IMR-90 (cell line): ENCODE data around the gene ARHGAP10.

ENCODE experiments used
- CEBPB ChIP-seq: IDR thresholded peaks from 2 replicates; pipeline ENCODE4 v1.6.1; 2012; ENCODE audit warnings: low read depth, low read length, improper control_type of control experiment
- CHD1 ChIP-seq: IDR thresholded peaks from 2 replicates; pipeline ENCODE4 v1.6.1; 2012; ENCODE audit warnings: low read depth, low read length, improper control_type of control experiment
- CTCF ChIP-seq: conservative IDR thresholded peaks from 2 replicates; pipeline ENCODE4 v1.5.1; 2012; ENCODE audit warnings: mild to moderate bottlenecking, low read depth, low read length, improper control_type of control experiment
- POLR2A ChIP-seq: IDR thresholded peaks from 2 replicates; pipeline ENCODE4 v1.6.1; 2012; ENCODE audit warnings: mild to moderate bottlenecking, low read depth, low read length
- RAD21 ChIP-seq: IDR thresholded peaks from 2 replicates; pipeline ENCODE4 v1.6.1; 2012; ENCODE audit warnings: low read length, improper control_type of control experiment

GRCh38 chr4:147824884-147825283 lies 93.0 kb downstream of the ARHGAP10 start:
- no peak for TF ChIP-seq POLR2A
- no peak for TF ChIP-seq CTCF
- no peak for TF ChIP-seq CHD1
- TF ChIP-seq RAD21: no peak
- TF ChIP-seq CEBPB: no peak
